Smooth muscle cell (in vitro differentiated cells): ENCODE measurements around the gene PIGH. TPM values are rescaled to one million over a fixed set of nuclear protein-coding genes. Genes with fewer than 3 reads are reported as not detected.

Experiments
- DNase-seq: peaks from one replicate; lab custom pipeline; 2025; ENCODE audit not compliant: unreplicated experiment; lab: John Stamatoyannopoulos, UW
- H2AFZ ChIP-seq: fragments of 200-600 bp; sonication (generic); 2 replicates; pipeline ENCODE4 v1.6.0; 2016; ENCODE audit warnings: antibody characterized with exemption, low read depth, mild to moderate bottlenecking
- H3F3A ChIP-seq: fragments of 200-600 bp; sonication (generic); 2 replicates; pipeline ENCODE4 v1.6.0; 2017; ENCODE audit warnings: antibody characterized with exemption, low read depth
- H3K27ac ChIP-seq: fragments of 200-600 bp; sonication (generic); 2 replicates; pipeline ENCODE4 v1.5.1; 2016; ENCODE audit warnings: low read depth, mild to moderate bottlenecking
- H3K27me3 ChIP-seq: fragments of 200-600 bp; sonication (generic); 2 replicates; pipeline ENCODE4 v1.6.1; 2016; ENCODE audit warnings: low read depth, mild to moderate bottlenecking
- H3K36me3 ChIP-seq: fragments of 200-600 bp; sonication (generic); 2 replicates; pipeline ENCODE4 v1.5.1; 2016; ENCODE audit warnings: low read depth
- H3K4me1 ChIP-seq: fragments of 200-600 bp; sonication (generic); 2 replicates; pipeline ENCODE4 v1.5.1; 2016; ENCODE audit warnings: low read depth
- H3K4me2 ChIP-seq: fragments of 200-600 bp; sonication (generic); 2 replicates; pipeline ENCODE4 v1.6.0; 2016; ENCODE audit warnings: mild to moderate bottlenecking
- H3K4me3 ChIP-seq: fragments of 200-600 bp; sonication (generic); 2 replicates; pipeline ENCODE4 v1.5.1; 2016; ENCODE audit warnings: mild to moderate bottlenecking
- H3K79me2 ChIP-seq: fragments of 200-600 bp; sonication (generic); 2 replicates; pipeline ENCODE4 v1.6.0; 2016; ENCODE audit warnings: low read depth, mild to moderate bottlenecking
- H3K9ac ChIP-seq: fragments of 200-600 bp; sonication (generic); 2 replicates; pipeline ENCODE4 v1.6.0; 2016; ENCODE audit warnings: low read depth
- H3K9me3 ChIP-seq: fragments of 200-600 bp; sonication (generic); replicated peaks from 2 replicates; pipeline ENCODE4 v1.5.1; 2016; ENCODE audit warnings: low read depth
- H4K20me1 ChIP-seq: fragments of 200-600 bp; sonication (generic); 2 replicates; pipeline ENCODE4 v1.6.0; 2016; ENCODE audit warnings: low read depth
- CTCF ChIP-seq: fragments of 200-600 bp; sonication (generic); IDR thresholded peaks from 2 replicates; pipeline ENCODE4 v1.5.1; 2017; ENCODE audit warnings: borderline replicate concordance, mild to moderate bottlenecking, antibody characterized with exemption; ENCODE audit not compliant: insufficient read depth, poor library complexity, severe bottlenecking
- WGBS: methylation state at CpG from one replicate; pipeline ENCODE4 v1.1.7; 2016; ENCODE audit warnings: low lambda C conversion rate; 5-methylcytosine and 5-hydroxymethylcytosine counted together
- polyA plus RNA-seq: library from polyadenylated mRNA; unstranded; fragments of >200 nt; fragmentation: Nextera tagmentation; extraction: Ambion mirVana; gene quantifications from 2 replicates; pipeline ENCODE4 v1.2.1, GENCODE V29; 2016
- total RNA-seq: library from RNA; depleted of rRNA; stranded (reverse); fragments of >200 nt; gene quantifications from 2 replicates; pipeline ENCODE4 v1.2.3, GENCODE V29; 2014

PIGH gene
- total and polyA plus RNA-seq, 2 experiments from 2014 or later: 15.5 to 20.6 TPM

DNA sequence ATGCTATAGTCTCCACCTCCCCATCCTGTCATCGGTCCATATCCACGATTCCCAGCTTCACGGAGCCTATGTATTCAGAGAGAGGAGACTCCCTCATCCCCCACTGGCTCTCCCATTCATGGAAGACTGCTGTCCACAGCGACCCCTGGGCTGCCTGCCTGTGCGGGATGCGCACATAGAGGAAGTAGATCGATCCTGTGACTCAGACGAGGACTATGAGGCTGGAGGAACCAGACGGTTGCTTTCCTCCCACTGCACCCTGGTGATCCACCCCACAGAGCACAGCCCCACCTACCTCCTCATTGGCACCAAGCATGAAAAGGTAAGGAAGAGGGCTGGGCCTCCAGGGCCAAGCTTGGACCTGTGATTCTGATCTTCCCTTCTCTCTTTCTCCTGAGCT, 24.4 kb downstream of the PIGH start:
- no peak overlapping the region for H3K4me3 ChIP-seq
- H3K9me3 ChIP-seq: no peaks in the 10 kb centered on the region
- 83% methylated on average over 9 of the region's 9 CpGs for WGBS
- no peak for TF ChIP-seq CTCF
- no peaks in the 10 kb centered on the region for H3K79me2 ChIP-seq
- no peaks in the 10 kb centered on the region for H3F3A ChIP-seq
- H3K4me2 ChIP-seq: no peak overlapping the region
- no peak overlapping the region for H3K27ac ChIP-seq
- no peak overlapping the region for H2AFZ ChIP-seq
- no peak overlapping the region for H3K9ac ChIP-seq
- H3K4me1 ChIP-seq: no peaks in the 10 kb centered on the region
- no peaks in the 10 kb centered on the region for H3K27me3 ChIP-seq
- no peak for DNase-seq
- H4K20me1 ChIP-seq: no peaks in the 10 kb centered on the region
- no peaks in the 10 kb centered on the region for H3K36me3 ChIP-seq

- no peaks in the 10 kb centered on the region for H3K27me3 ChIP-seq
- H3K4me3 ChIP-seq: no peak overlapping the region
- no peak overlapping the region for H3K27ac ChIP-seq
- H3K4me2 ChIP-seq: no peak overlapping the region
- TF ChIP-seq CTCF: no peak
- H2AFZ ChIP-seq: no peak overlapping the region
- no peak for DNase-seq
- no peaks in the 10 kb centered on the region for H3F3A ChIP-seq
- 85% methylated on average over 7 of the region's 7 CpGs for WGBS
- H3K36me3 ChIP-seq: no peaks in the 10 kb centered on the region
- H3K79me2 ChIP-seq: no peaks in the 10 kb centered on the region
- H3K4me1 ChIP-seq: no peaks in the 10 kb centered on the region
- no peaks in the 10 kb centered on the region for H4K20me1 ChIP-seq
- H3K9ac ChIP-seq: no peak overlapping the region
- H3K9me3 ChIP-seq: no peaks in the 10 kb centered on the region
Measured at GRCh38 chr14:67574806-67575205, 25.3 kb downstream of the PIGH start.

GRCh38 chr14:67574156-67574555, 25.9 kb downstream of the PIGH start:
- H3F3A ChIP-seq: no peaks in the 10 kb centered on the region
- no peaks in the 10 kb centered on the region for H3K36me3 ChIP-seq
- H3K9me3 ChIP-seq: no peaks in the 10 kb centered on the region
- 92% methylated on average over 14 of the region's 14 CpGs for WGBS
- no peaks in the 10 kb centered on the region for H3K4me1 ChIP-seq
- H3K27ac ChIP-seq: no peak overlapping the region
- no peak for TF ChIP-seq CTCF
- no peaks in the 10 kb centered on the region for H3K27me3 ChIP-seq
- no peaks in the 10 kb centered on the region for H3K79me2 ChIP-seq
- H3K4me3 ChIP-seq: no peak overlapping the region
- no peak overlapping the region for H3K9ac ChIP-seq
- no peak overlapping the region for H2AFZ ChIP-seq
- no peak overlapping the region for H3K4me2 ChIP-seq
- no peaks in the 10 kb centered on the region for H4K20me1 ChIP-seq
- DNase-seq: no peak

GRCh38 chr14:67573228-67574010, 26.6 kb downstream of the PIGH start:
- 91% methylated on average over 15 of the region's 15 CpGs for WGBS

More at GRCh38 chr14:67573228-67574010, 26.6 kb downstream of the PIGH start:
- no peak overlapping the region for H3K9ac ChIP-seq
- no peak overlapping the region for H3K27ac ChIP-seq
- H3K4me2 ChIP-seq: no peak overlapping the region
- H3K4me1 ChIP-seq: no peaks in the 10 kb centered on the region
- no peaks in the 10 kb centered on the region for H3F3A ChIP-seq
- no peak for DNase-seq
- H3K4me3 ChIP-seq: no peak overlapping the region
- H3K36me3 ChIP-seq: no peaks in the 10 kb centered on the region
- no peaks in the 10 kb centered on the region for H3K79me2 ChIP-seq
- no peaks in the 10 kb centered on the region for H4K20me1 ChIP-seq
- no peaks in the 10 kb centered on the region for H3K9me3 ChIP-seq
- TF ChIP-seq CTCF: no peak
- no peak overlapping the region for H2AFZ ChIP-seq
- no peaks in the 10 kb centered on the region for H3K27me3 ChIP-seq
